ENCODE results near the gene MAP2K2. TPM values are rescaled to one million over a fixed set of nuclear protein-coding genes. Genes with fewer than 3 reads are reported as not detected.

The MAP2K2 gene
- total RNA-seq, 2 donors from 2014 or later = 191 TPM

GRCh38 chr19:4066682-4067395 is 57.1 kb downstream of the MAP2K2 start, which contains the start of gene ZBTB7A:
TSS of gene ZBTB7A (minus strand) at chr19:4066899. CDS start at chr19:4055232, 11,667 bp downstream.
- H3K4me1 ChIP-seq (ENCODE audit: control insufficient read depth, insufficient read depth, low read length) = no peaks in the 10 kb centered on the region
- peak; percentile 83 for DNase-seq
- peaks cover 3% of the 10 kb centered on the region for H3K4me1 Mint-ChIP-seq
- H3K9ac ChIP-seq (ENCODE audit: extremely low read depth, low read length, poor library complexity, severe bottlenecking) = no peak within 1 kb of the TSS
- no peak for TF ChIP-seq CTCF (conservative IDR thresholded peaks at IDR 0.05)
- no peak within 1 kb of the TSS for H3K27ac ChIP-seq (ENCODE audit: low read depth, low read length)
- no peaks in the 10 kb centered on the region for H3K9me3 Mint-ChIP-seq
- WGBS, 2 experiments (ENCODE audit: insufficient coverage in 1 of 2, insufficient read length in 1 of 2) = 0% methylated on average over 9 to 71 of the region's 85 CpGs
- peaks cover 26% of the 10 kb centered on the region for H3K27me3 ChIP-seq (ENCODE audit: control insufficient read depth, insufficient read depth, low read length, poor library complexity, severe bottlenecking)
- peaks cover 2% of the 10 kb centered on the region for H3K36me3 Mint-ChIP-seq (ENCODE audit: low read depth)
- peak within 1 kb of the TSS; percentile 55 for H3K4me3 Mint-ChIP-seq
- peaks cover 10% of the 10 kb centered on the region for H3K36me3 ChIP-seq (ENCODE audit: control insufficient read depth, insufficient read depth, low read length)
- peaks cover 20% of the 10 kb centered on the region for H3K27me3 Mint-ChIP-seq (ENCODE audit: insufficient read depth)
- no peaks in the 10 kb centered on the region for H3K9me3 ChIP-seq (ENCODE audit: control insufficient read depth, low read length)
- H3K4me3 ChIP-seq (ENCODE audit: low read length) = peak within 1 kb of the TSS; percentile 56
- H3K27ac Mint-ChIP-seq = no peak within 1 kb of the TSS

GRCh38 chr19:4066176-4066606 is 57.7 kb downstream of the MAP2K2 start:
- Mint-ChIP-seq H3K27ac (no peak overlapping the region), H3K4me1 (peaks cover 3% of the 10 kb centered on the region), H3K9me3 (no peaks in the 10 kb centered on the region), H3K4me3 (peak overlapping the region; percentile 55), H3K27me3 (ENCODE audit: insufficient read depth) (peaks cover 20% of the 10 kb centered on the region), H3K36me3 (ENCODE audit: low read depth) (peaks cover 2% of the 10 kb centered on the region)
- DNase-seq = no peak
- Histone ChIP-seq H3K9ac (ENCODE audit: extremely low read depth, low read length, poor library complexity, severe bottlenecking) (no peak overlapping the region), H3K9me3 (ENCODE audit: control insufficient read depth, low read length) (no peaks in the 10 kb centered on the region), H3K27me3 (ENCODE audit: control insufficient read depth, insufficient read depth, low read length, poor library complexity, severe bottlenecking) (peaks cover 26% of the 10 kb centered on the region), H3K36me3 (ENCODE audit: control insufficient read depth, insufficient read depth, low read length) (peaks cover 10% of the 10 kb centered on the region), H3K4me3 (ENCODE audit: low read length) (peak overlapping the region; percentile 56), H3K27ac (ENCODE audit: low read depth, low read length) (no peak overlapping the region), H3K4me1 (ENCODE audit: control insufficient read depth, insufficient read depth, low read length) (no peaks in the 10 kb centered on the region)
- 0% methylated on average over 25 of the region's 31 CpGs; no CpG with 5 or more reads in 1 of the 2 experiments for WGBS, 2 experiments (ENCODE audit: insufficient coverage in 1 of 2, insufficient read length in 1 of 2)
- no peak for TF ChIP-seq CTCF (conservative IDR thresholded peaks at IDR 0.05)

- 0% methylated on average over 74 of the region's 98 CpGs; no CpG with 5 or more reads in 1 of the 2 experiments for WGBS, 2 experiments (ENCODE audit: insufficient coverage in 1 of 2, insufficient read length in 1 of 2)
- H3K9ac ChIP-seq (ENCODE audit: extremely low read depth, low read length, poor library complexity, severe bottlenecking) = no peak overlapping the region
- TF ChIP-seq CTCF (conservative IDR thresholded peaks at IDR 0.05) = no peak
- Mint-ChIP-seq H3K36me3 (ENCODE audit: low read depth) (peaks cover 2% of the 10 kb centered on the region), H3K9me3 (no peaks in the 10 kb centered on the region), H3K4me3 (peak overlapping the region; percentile 73), H3K4me1 (peaks cover 3% of the 10 kb centered on the region), H3K27me3 (ENCODE audit: insufficient read depth) (peaks cover 20% of the 10 kb centered on the region), H3K27ac (no peak overlapping the region)
- peaks cover 10% of the 10 kb centered on the region for H3K36me3 ChIP-seq (ENCODE audit: control insufficient read depth, insufficient read depth, low read length)
- H3K27ac ChIP-seq (ENCODE audit: low read depth, low read length) = no peak overlapping the region
- H3K4me3 ChIP-seq (ENCODE audit: low read length) = no peak overlapping the region
- H3K27me3 ChIP-seq (ENCODE audit: control insufficient read depth, insufficient read depth, low read length, poor library complexity, severe bottlenecking) = peaks cover 26% of the 10 kb centered on the region
- H3K9me3 ChIP-seq (ENCODE audit: control insufficient read depth, low read length) = no peaks in the 10 kb centered on the region
- DNase-seq = peak; percentile 98
- H3K4me1 ChIP-seq (ENCODE audit: control insufficient read depth, insufficient read depth, low read length) = no peaks in the 10 kb centered on the region
These were observed 58.3 kb downstream of the MAP2K2 start for GRCh38 chr19:4065430-4066175.
